NB4 (cell line): ENCODE measurements around the gene PTPRD.

Source experiments
- CTCF ChIP-seq: IDR thresholded peaks from one replicate; pipeline ENCODE4 v1.5.1; 2012; ENCODE audit warnings: low read depth, low read length
- MAX ChIP-seq: IDR thresholded peaks from 2 replicates; pipeline ENCODE4 v1.6.1; 2011; ENCODE audit warnings: low read depth, low read length
- MYC ChIP-seq: IDR thresholded peaks from 2 replicates; pipeline ENCODE4 v1.6.1; 2011; ENCODE audit warnings: low read depth, low read length
- POLR2A ChIP-seq: IDR thresholded peaks from 2 replicates; pipeline ENCODE4 v1.6.1; 2011; ENCODE audit warnings: mild to moderate bottlenecking; ENCODE audit not compliant: insufficient read length; ENCODE audit errors: extremely low read depth

- TF ChIP-seq CTCF (no peak), MAX (no peak), POLR2A (no peak), MYC (no peak)
Observed at GRCh38 chr9:10251490-10251889, 361.3 kb downstream of the PTPRD start.
